Stimulated activated CD8-positive, alpha-beta memory T cell treated with anti-CD3 and anti-CD28 coated beads, Interleukin-12 subunit alpha, Interleukin-12 subunit beta, amount 100 ng/mL, for 4 hours (primary cell): ENCODE measurements around the gene SRGAP3.

Experiments
- DNase-seq: peaks from one replicate; pipeline ENCODE4 v3.0.0-alpha.2; 2020; ENCODE audit warnings: low read depth

The SRGAP3 gene

DNA sequence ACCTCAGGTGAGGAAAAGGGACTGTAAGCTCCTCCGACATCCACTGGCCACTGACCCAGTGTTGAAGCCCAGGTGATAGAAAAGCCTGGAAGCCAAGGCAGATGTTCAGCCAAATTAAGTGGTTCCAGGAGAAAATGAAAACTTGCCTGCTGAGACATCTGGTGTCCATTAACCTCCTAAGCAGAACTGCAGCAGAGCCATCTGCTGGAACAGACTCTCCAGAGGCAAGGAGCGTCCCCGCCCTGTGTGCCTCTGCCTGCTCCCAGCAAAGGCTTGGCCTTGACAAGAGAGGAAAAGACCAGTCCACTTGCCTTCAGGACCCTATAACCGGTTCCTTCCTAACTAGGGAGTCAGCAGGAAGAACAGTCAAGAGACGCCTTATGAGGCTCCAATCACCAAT lies 48.2 kb downstream of the SRGAP3 start:
- DNase-seq = no peak

DNA sequence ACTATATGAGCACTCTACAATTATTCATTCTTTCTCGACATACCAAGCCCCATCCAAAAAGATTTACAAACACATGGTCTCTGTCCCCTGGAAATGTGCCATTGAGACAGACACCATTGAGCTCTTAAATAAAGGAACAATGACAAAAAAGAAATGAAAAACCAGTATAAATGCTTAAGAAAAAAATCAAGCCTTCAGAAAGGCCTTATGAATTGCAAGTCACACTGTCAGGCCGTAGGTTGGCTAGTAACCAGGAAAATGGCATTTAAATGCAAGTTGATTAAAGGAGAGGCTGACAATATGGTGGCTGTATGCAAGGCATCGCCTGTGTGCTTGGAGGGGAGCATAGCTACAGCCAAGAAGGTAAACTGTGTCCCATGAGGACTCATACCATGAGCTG lies 49.7 kb downstream of the SRGAP3 start:
- DNase-seq = no peak

DNA sequence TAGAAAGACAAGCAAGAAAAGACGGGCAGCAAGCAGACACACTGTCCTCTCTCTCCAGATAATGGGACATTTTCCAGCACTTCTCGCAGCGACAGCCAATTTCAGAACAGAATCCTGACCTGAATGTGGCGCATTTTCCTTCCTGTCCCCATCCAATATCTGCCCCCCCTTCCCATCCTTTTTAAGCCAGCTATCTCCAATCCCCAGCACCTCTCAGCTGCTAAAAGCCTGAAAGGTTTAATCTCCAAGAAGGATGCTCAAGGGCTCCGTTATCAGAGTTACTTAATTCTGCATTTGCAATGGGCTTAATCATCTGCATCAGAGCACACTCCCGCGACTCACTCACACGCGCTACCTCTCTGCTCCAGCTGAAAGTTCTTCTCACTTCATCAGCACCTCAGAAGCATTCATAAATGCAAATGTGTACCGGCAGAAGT lies 50.5 kb downstream of the SRGAP3 start:
- no peak for DNase-seq

DNA sequence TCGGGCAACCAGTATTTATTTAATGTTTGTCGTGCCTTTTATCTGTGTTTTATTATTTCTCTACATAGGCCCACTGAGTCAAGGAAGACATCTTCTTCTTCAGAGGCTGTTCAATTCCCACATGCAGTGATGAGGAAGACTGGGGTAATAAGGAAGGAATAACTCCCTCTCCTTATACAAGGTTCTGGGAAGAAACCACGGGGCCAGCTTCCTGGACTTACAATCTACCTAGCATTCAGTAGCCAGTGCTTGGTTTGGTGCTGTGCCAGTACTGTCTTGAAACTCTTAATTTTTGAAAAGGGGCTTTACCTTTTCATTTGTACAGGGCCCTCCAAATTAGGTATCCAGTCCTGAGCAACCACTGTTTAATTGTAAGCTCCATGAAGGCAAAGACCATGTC lies 51.2 kb downstream of the SRGAP3 start:
- no peak for DNase-seq

DNA sequence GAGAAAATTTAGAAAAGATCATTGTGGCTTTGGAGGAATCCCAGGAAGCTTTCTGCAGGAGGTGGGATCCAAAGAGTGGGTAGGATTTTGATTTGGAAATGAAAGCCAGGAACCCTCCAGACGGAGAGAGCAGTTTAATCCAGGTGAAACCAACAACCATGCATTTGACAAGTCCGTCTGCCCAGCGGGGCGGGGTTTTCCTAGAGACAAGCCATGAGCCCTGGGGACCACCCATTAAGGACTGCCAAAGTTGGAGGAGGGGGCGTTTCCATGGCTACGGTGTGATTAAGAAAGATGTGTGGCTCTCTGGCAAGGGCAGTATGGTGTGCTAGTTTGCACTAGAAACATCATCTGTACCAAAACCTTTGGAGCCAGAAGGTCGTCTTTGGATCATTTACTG lies 53.4 kb downstream of the SRGAP3 start:
- no peak for DNase-seq

DNA sequence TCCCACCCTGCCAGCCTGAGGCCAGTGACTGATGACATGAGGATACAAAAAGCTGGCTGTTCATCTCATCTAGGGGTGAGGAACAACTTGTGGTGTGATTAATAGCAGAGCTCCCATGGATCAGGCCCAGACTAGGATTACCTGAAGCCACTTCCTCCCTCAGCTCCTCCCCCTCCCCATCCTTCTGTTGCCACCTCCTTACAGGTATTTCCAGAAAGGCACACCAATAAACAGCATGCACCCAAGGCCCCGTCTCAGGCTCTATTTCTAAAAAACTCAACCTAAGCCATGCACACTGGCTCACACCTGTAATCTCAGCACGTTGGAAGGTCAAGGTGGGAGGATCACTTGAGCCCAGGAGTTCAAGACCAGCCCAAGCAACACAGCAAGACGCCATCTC lies 54.1 kb downstream of the SRGAP3 start:
- DNase-seq = no peak

DNA sequence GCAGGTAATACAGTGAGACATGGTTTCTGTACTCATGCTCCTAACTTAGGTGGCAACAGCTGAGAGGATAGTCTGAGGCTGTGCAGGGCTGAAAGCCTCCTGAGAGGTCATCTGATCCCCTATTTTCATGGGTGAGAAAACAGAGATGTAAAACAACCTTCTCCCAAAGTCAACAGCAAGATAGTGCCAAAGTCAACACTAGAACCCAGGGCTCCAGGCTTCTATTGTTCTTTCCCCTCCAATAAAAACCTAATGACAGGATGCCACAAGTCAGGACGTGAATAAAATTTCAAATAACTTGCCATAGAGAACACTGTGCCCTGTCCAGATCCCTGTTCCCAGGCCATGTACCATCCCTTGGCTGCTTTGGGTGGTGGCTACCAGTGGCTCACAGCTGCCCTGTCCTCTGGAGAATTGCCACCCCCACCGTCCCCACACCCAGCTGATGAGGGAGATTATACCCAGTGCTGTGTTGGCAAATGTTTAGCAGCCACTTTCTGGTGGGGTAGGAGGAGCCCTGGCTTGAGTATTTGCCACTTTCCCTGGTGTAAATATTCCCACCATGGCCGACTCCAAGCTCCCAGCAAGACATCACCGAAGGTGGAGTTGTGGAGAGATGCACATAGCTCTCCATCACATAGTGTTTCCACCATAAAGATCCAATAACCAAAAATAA lies 54.8 kb downstream of the SRGAP3 start:
- no peak for DNase-seq

DNA sequence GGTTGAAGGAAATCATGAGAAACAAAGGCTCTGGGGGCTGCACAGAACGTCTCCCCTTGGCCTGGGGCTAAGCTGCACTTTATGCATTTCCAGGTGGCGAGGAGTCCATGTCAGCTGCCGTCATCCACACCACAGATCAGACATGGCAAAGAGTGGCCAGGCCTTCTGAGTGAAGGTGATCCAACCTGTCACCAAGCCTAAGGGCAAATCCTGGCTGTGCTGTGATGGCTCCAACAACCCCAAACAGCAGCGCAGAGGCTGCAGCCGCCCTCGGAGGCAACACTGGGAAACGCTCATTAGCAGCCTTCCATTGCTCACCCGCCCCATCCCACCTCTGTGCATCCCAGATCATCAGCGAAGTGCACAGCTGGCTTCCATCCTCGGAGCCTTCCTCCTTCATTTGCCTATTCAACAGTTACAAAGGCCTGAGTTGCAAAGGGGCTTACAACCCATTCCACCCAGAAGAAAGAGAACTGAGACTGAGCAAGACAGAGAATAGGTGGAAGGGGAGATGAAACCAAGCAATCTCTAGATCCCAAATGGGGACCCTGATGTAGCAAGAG lies 55.7 kb downstream of the SRGAP3 start:
- no peak for DNase-seq

DNA sequence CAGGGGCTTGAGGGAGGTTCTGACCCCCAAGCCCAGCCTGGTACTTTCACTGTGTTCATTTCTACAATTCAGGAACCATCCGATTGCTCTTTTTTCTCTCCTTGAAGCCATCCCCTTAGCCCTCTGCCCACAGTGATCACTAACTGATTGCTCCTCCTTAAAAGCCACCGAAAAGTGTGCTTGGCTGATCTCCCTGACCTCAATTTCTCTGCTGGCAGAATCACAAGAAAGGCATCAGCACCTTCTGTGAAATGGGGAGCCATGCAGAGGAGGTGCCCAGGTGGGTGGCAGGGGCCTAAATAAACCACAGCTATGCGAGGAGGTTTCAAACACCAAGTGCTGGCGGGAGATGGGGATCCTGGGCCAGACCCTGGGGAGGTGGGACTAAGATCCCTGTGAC lies 56.2 kb downstream of the SRGAP3 start:
- DNase-seq = no peak

DNA sequence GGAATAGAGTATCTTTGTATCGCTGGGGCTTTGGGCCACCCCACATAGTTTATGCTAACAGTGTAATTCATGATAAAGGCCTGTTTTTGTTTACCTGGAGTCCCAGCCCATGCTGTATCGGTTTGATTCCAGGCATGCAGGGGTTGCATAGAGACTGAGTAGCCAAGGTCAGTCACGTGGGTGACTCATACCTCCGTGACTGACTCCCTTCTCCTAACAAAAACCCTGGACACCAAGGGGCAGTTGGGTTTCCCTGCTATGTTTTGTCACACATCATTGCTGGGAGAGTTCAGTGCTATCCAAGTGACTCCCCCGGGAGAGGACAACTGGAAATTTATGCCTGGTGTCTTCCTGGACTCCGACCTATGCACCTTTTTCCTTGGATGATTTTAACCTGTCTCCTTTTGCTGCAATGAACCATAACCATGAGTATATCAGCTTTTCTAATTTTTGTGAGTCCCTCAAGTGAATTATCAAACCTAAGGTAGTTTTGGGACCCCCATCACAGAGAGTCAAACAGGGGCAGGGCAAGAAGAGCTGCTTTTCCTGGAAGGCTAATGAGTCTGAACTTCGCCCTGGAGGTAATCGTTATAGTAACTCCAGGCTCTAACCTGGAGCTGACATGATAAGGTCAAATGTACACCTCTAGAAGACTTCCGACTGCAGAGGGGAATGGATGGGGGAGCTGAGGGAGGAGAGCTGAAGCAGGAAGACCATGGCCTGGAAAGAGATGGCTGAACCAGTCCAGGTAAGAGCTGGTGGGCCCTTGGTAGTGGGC lies 57.0 kb downstream of the SRGAP3 start:
- no peak for DNase-seq

DNA sequence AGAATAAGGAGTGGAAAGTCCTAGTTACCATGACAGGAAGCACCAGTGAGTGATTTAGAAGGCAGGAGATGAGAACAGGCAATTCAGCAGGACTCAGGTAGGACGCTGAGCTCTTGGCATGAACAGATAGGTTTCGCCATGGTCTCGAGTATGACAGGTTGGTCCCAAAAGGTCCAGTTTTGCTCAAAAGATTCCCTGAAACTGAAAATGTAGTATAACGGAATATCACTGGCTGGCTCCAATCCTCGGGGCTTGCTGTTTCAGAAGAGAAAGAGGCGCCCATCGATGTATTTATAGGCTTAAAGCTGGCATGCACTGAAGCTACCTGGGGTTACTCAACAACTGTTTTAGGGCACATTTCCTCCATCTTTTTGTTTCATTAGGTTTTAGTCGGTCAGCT lies 59.2 kb downstream of the SRGAP3 start:
- DNase-seq = no peak

DNA sequence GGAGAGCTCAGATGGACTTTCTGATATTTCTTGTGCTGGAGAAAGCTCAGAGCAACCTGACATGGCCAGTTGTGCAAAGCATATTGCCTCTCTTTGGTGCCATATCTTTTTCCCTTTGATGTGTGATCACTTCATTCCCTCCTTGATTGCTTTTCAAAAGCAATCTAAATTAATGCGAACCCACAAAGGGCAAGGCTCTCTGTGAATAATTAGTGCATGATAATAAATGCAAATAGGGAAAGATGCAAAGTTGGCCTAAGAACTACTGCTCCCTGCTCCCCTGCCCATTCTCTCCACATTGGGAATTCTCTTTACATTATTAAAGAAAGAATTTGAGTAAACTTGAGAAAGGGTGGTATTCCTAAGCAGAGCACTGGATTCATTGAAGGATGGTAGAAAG lies 60.9 kb downstream of the SRGAP3 start:
- DNase-seq = no peak

DNA sequence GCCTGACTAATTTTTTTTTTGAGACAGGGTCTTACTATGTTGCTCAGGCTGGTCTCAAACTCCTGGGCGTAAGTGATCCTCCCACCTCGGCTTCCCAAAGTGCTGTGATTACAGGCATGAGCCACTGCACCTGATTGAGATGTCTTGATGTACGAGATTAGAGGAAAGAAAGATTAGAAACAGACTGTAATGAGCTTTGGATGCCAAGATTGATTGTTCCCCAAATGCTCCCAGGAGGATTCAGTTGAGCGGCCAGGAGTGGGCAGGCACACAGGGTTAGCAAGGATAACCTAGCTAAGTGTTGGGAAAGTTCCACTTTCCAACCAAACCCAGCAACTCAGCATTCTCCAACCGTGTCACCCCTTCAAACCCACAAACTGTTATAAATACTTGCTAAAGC lies 63.7 kb downstream of the SRGAP3 start:
- DNase-seq = no peak

DNA sequence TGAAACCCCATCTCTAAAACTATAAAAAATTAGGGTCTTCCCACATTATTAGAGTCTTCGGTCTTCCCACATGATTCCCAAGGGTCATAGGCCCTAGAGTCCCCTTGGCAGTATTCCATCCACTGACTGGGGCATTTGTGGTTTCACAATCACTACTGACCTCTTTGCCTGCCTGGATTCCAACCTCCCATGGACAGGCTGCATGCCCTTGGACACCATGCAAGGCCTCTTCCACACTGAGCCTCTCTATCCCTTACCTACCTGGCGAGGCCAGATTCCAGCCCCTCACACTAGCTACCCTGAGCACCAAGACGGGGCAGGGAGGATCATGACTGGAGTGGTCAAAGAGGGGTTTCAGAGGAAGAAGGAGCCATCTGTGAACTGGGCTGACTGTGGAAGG lies 64.4 kb downstream of the SRGAP3 start:
- no peak for DNase-seq

DNA sequence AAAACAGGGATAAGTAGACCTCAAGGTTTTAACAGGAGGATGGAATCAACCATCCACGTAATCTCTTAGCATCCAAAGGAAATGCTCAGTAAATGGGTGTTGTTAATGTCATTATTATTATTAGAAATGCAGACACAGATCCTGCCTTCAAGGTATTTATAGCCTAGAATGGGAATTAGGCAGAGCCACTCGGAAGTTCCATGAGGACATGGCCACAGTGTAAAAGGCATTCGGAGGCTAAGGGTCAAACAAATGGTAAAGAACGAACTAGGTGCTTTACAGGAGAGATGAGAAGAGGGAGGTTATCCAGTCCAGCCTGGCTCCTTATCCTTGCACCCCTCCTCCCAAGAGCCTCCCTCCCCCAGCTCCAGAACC lies 65.0 kb downstream of the SRGAP3 start:
- DNase-seq = no peak

DNA sequence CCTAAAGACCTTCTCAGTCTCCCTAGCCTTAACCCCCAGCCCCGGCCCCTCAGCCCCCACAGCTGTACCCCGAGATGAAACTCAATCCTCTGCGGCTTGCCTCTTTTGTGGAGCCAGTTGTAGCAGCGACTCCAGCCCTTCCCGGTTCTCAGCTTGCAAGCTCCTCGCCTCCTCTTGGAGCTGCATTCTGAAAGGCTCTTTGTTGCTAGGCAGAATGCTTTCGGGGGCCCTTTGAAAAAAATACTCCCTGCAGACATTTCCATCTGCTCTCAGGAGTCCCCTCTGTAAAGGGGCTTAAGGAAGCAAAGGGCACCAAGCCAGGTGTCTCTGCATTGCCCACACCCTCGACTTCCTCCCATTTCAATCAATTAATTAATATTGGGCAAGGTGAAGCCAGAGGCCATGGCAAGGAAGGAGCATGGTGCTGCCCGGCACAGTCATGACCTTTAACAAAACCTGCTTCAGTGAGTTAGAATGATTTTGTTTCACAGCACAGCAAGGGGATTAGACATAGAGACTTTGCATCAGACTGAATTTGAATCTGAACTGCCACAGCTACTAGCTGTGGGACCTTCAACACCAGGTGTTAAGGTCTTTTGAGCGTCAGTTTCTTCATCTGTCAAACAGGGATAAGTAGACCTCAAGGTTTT lies 65.5 kb downstream of the SRGAP3 start:
- DNase-seq = no peak

DNA sequence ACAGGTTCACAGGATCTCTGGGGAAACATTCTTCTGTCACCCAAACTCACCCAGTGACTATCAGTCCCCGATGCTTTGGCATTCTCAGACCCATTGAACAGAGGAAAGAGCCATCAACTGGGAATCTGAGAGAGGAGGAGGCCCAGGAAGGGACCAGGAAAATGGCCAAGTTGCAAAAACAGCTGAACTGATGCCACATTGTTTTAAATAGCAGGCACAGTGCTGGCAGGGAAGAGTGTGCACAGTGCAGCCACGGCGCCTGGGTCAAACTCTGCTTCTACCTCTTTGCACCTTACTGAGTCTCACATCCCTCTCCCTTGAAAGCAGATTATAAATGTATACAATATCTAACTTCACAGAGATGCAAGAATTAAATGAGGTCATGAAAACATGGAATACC lies 66.4 kb downstream of the SRGAP3 start:
- no peak for DNase-seq

DNA sequence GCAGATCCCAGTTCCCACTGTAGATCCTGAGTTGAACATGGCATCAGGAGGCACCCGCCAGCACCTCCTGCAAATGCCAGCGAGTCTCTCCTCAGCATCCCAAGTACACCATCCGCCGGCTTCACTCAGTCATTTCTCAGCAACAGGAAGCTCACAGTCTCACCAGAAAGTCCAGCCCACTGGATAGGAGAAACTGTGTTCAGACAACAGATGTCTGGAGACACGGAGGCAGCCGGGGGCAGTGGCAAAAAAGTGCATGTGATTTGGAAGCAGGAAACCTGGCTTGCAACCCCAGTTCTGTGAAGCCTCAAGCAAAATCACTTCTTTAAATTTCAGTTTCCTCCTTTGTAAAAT lies 68.7 kb downstream of the SRGAP3 start:
- DNase-seq = no peak

DNA sequence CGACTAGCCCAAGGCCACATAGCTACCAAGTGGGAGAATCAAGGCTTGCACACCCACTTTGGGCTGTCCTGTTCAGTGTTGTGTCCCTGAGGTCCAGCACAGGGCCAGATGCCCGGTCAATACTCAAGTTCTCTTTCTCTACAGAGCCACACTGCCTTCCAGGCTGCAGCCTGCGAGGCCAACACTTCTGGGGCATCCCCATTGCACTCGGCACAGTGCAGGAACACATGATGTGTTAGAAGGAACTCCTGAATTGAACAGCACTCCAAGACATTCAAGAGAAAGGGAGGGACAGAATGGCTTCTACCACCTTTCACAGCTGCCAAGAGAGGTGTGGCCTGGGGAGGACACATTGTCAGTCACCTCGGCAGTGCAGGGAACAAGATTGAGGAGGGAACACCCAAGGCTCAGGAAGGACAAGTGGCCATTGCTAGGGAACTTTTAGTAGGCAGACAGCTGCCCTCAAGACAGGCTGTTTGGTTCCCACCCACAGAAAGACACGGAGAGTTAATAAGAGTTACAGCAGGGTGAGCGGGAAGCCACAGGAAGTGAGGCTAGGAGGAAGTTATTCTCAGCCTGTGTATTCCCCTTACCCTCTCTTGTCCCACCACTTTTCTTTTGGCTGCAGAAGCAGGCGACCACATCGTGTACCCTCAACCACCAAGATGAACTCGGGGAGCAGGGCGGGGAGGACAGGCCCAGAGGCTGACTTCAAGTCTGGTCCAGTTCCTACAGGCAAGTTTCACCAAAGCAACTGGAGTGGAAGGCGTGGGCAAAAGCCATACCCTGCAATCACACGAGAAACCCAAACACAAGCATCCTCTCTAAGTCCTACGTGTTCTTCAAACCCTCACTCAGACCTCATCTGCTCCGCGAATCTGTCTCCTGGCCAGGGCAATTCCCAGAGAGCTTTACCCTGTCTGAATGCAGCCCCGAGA lies 69.4 kb downstream of the SRGAP3 start:
- DNase-seq = no peak

DNA sequence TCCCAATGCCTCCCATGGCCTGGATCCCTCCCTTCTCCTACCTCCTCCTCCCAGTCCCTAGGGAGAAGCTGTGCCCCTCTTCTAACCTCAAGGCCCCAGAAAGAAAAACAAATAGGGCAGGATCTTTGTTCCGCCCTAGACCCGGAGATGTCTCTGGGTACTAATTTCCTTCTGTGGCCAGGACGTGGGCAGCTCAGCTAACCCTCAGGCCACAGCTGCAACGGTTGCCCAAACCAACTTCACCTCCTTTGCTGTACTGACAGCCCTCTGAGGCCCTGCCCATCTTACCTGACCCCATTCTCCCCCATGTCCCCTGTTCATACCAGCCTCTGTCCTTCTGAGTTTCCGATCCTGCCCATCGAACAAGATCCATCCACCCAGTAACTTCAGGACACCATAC lies 70.7 kb downstream of the SRGAP3 start:
- DNase-seq = no peak

DNA sequence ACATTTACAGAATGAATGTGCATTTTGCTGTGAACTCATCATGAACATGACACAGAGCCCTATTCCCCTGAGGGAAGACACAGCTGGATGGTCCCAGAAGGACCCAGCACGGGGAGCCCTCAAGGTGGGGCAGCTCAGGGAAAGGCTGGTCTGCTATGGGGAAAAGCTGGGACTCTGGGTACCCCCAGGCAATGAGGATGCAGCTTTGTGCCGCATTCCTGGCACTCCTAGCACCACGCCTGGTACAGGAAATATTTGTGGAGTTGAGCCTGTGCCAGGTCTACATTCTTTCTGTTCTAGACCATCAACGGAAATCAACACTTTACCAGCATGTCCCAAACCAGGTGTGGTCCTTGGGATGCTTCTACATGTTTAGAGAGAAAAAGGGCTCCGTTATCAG lies 74.0 kb downstream of the SRGAP3 start:
- DNase-seq = no peak

DNA sequence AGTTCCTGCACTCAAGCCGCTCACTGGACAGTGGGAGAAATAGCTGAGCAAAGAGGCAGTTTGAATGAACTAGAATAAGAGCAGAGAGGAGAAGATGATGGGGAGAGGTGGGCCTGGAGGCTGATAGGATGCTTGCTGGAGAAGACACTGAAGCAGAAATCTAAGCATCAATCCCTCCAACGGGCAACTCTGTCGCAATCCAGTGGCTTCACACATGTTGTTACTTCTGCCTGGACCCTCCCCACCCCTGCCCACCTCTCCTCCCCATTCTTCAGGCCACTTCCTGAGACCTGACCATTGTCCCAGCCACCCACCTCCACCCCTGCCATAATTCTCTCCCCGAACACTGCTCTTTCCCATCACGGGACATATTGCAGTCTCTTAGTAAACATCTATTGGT lies 76.0 kb downstream of the SRGAP3 start:
- DNase-seq = no peak
